GM23248 (cell line): ENCODE measurements around the gene SUN1. TPM values are rescaled to one million over a fixed set of nuclear protein-coding genes. Genes with fewer than 3 reads are reported as not detected.

ENCODE experiments used
- DNase-seq: peaks from one replicate; pipeline ENCODE4 v3.0.0-alpha.2; 2015
- H2AFZ ChIP-seq: fragments of 200-600 bp; sonication (generic); 2 replicates; pipeline ENCODE4 v1.6.1; 2016; ENCODE audit warnings: antibody characterized with exemption
- H3F3A ChIP-seq: fragments of 200-600 bp; sonication (generic); 2 replicates; pipeline ENCODE4 v1.6.1; 2016; ENCODE audit warnings: mild to moderate bottlenecking, antibody characterized with exemption, mixed run types; ENCODE audit not compliant: insufficient read depth
- H3K27ac ChIP-seq: fragments of 200-600 bp; sonication (generic); 2 replicates; pipeline ENCODE4 v1.5.1; 2016; ENCODE audit warnings: mild to moderate bottlenecking
- H3K27me3 ChIP-seq: fragments of 200-600 bp; sonication (generic); replicated peaks from 2 replicates; pipeline ENCODE4 v1.6.1; 2016; ENCODE audit warnings: mild to moderate bottlenecking; ENCODE audit not compliant: insufficient read depth
- H3K36me3 ChIP-seq: fragments of 200-600 bp; sonication (generic); 2 replicates; pipeline ENCODE4 v1.6.1; 2016; ENCODE audit warnings: low read depth, mild to moderate bottlenecking
- H3K4me1 ChIP-seq: fragments of 200-600 bp; sonication (generic); 2 replicates; pipeline ENCODE4 v1.6.1; 2016; ENCODE audit warnings: mild to moderate bottlenecking; ENCODE audit not compliant: insufficient read depth
- H3K4me2 ChIP-seq: fragments of 200-600 bp; sonication (generic); one replicate; pipeline ENCODE4 v1.6.1; 2016; ENCODE audit warnings: mild to moderate bottlenecking; ENCODE audit not compliant: unreplicated experiment
- H3K4me3 ChIP-seq: fragments of 200-600 bp; sonication (generic); 2 replicates; pipeline ENCODE4 v1.5.1; 2016; ENCODE audit warnings: mild to moderate bottlenecking
- H3K79me2 ChIP-seq: fragments of 200-600 bp; sonication (generic); 2 replicates; pipeline ENCODE4 v1.6.1; 2016; ENCODE audit warnings: mild to moderate bottlenecking; ENCODE audit not compliant: insufficient read depth
- H3K9ac ChIP-seq: fragments of 200-600 bp; sonication (generic); 2 replicates; pipeline ENCODE4 v1.6.1; 2016; ENCODE audit warnings: mild to moderate bottlenecking
- H3K9me2 ChIP-seq: fragments of 200-600 bp; sonication (generic); 2 replicates; pipeline ENCODE4 v1.6.1; 2016; ENCODE audit warnings: mixed run types, mild to moderate bottlenecking, moderate library complexity; ENCODE audit not compliant: insufficient read depth
- H3K9me3 ChIP-seq: fragments of 200-600 bp; sonication (generic); one replicate; pipeline ENCODE4 v1.6.1; 2017; ENCODE audit warnings: low read depth
- H4K20me1 ChIP-seq: fragments of 200-600 bp; sonication (generic); 2 replicates; pipeline ENCODE4 v1.6.0; 2016; ENCODE audit not compliant: insufficient read depth
- EZH2 ChIP-seq: fragments of 200-600 bp; sonication (generic); IDR thresholded peaks from 2 replicates; pipeline ENCODE4 v1.6.1; 2018; ENCODE audit warnings: antibody characterized with exemption, mild to moderate bottlenecking; ENCODE audit not compliant: insufficient read depth, poor library complexity, severe bottlenecking
- EZH2phosphoT487 ChIP-seq: fragments of 200-600 bp; sonication (generic); IDR thresholded peaks from 2 replicates; pipeline ENCODE4 v1.6.1; 2018; ENCODE audit warnings: antibody characterized with exemption, moderate library complexity, mild to moderate bottlenecking, low read depth; ENCODE audit not compliant: insufficient read depth
- WGBS, 2 experiments: methylation state at CpG; one replicate each; pipeline ENCODE4 v1.1.6; 2015 to 2017; ENCODE audit warnings: low lambda C conversion rate in 2 of 2, low coverage in 1 of 2; ENCODE audit errors: missing lambda C conversion rate in 2 of 2; 5-methylcytosine and 5-hydroxymethylcytosine counted together
- in situ Hi-C: fragments of 300-500 bp; cut with MboI; formaldehyde crosslinking; loops from 2 replicates; pipeline ENCODE4 v1.15.0; 2020
- polyA plus RNA-seq: library from polyadenylated mRNA; unstranded; fragments of >200 nt; fragmentation: Nextera tagmentation; extraction: Ambion mirVana; gene quantifications from 2 replicates; pipeline ENCODE4 v1.2.1, GENCODE V29; 2016
- total RNA-seq: library from RNA; depleted of rRNA; stranded (reverse); fragments of >200 nt; shearing (Covaris generic); gene quantifications from 2 replicates; pipeline ENCODE4 v1.2.3, GENCODE V29; 2014

The SUN1 gene
- total and polyA plus RNA-seq, 2 experiments from 2014 or later = 74.0 to 104 TPM

DNA sequence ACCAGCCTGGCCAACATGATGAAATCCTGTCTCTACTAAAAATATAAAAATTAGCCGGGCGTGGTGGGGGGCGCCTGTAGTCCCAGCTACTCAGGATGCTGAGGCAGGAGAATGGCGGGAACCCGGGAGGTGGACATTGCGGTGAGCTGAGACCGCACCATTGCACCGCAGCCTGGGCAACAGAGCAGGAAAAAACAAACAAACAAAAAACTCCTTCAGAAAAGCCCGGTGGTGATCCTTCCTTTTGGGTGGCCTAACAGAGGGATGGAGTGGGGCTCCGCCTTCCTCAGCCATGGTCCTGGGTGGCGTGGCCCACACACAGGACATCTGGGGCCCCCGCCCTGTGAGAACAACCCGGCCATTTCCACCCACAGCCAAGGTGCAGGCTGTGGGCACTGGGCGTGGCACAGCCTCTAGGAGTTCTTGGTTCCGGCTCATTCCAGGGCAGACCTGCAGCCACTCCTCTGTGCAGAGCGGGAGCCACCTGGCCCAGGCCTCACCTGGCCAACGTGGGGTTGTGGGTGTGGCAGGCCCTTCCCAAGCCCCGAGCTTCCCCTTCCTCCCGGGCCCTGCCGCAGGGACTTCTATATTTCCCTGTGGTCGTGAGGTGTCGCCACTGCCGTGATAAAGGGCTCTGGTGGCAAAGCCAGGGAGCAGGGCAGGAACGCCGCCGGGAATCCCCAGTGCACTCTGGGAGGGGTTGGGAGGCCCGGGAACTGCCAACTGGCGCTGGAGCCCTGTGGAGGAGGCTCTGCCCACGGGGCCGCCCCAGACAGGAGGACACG lies 81.7 kb downstream of the SUN1 start:
- no peak for DNase-seq
- Histone ChIP-seq H3K4me2 (no peak overlapping the region), H3K9me2 (no peaks in the 10 kb centered on the region), H3K27ac (no peak overlapping the region), H3K4me3 (no peak overlapping the region), H4K20me1 (no peaks in the 10 kb centered on the region), H3K9me3 (no peaks in the 10 kb centered on the region), H3K4me1 (no peaks in the 10 kb centered on the region), H3K36me3 (no peaks in the 10 kb centered on the region), H3K9ac (no peak overlapping the region), H3F3A (no peaks in the 10 kb centered on the region), H2AFZ (no peak overlapping the region), H3K79me2 (no peaks in the 10 kb centered on the region), H3K27me3 (0 out of 2 replicates have a peak, but pooled peaks cover 6% of the 10 kb centered on the region)
- 73 to 75% methylated on average over 27 to 31 of the region's 31 CpGs for WGBS, 2 experiments
- in situ Hi-C loops = no loop called here
- no peak for TF ChIP-seq EZH2phosphoT487
- no peak for TF ChIP-seq EZH2

- H3K4me1 ChIP-seq = no peaks in the 10 kb centered on the region
- no peak for DNase-seq
- 0 out of 2 replicates have a peak, but pooled peaks cover 6% of the 10 kb centered on the region for H3K27me3 ChIP-seq
- in situ Hi-C loops = no loop called here
- H3K9me2 ChIP-seq = no peaks in the 10 kb centered on the region
- WGBS, 2 experiments = 71 to 72% methylated on average over 8 to 15 of the region's 16 CpGs
- no peak overlapping the region for H3K9ac ChIP-seq
- no peak overlapping the region for H2AFZ ChIP-seq
- H3K36me3 ChIP-seq = no peaks in the 10 kb centered on the region
- H3K9me3 ChIP-seq = no peaks in the 10 kb centered on the region
- no peaks in the 10 kb centered on the region for H3K79me2 ChIP-seq
- H3K4me3 ChIP-seq = no peak overlapping the region
- no peaks in the 10 kb centered on the region for H3F3A ChIP-seq
- no peak overlapping the region for H3K4me2 ChIP-seq
- no peak overlapping the region for H3K27ac ChIP-seq
- no peaks in the 10 kb centered on the region for H4K20me1 ChIP-seq
- no peak for TF ChIP-seq EZH2phosphoT487
- TF ChIP-seq EZH2 = no peak
Measured at GRCh38 chr7:914521-915194, 82.4 kb downstream of the SUN1 start.

DNA sequence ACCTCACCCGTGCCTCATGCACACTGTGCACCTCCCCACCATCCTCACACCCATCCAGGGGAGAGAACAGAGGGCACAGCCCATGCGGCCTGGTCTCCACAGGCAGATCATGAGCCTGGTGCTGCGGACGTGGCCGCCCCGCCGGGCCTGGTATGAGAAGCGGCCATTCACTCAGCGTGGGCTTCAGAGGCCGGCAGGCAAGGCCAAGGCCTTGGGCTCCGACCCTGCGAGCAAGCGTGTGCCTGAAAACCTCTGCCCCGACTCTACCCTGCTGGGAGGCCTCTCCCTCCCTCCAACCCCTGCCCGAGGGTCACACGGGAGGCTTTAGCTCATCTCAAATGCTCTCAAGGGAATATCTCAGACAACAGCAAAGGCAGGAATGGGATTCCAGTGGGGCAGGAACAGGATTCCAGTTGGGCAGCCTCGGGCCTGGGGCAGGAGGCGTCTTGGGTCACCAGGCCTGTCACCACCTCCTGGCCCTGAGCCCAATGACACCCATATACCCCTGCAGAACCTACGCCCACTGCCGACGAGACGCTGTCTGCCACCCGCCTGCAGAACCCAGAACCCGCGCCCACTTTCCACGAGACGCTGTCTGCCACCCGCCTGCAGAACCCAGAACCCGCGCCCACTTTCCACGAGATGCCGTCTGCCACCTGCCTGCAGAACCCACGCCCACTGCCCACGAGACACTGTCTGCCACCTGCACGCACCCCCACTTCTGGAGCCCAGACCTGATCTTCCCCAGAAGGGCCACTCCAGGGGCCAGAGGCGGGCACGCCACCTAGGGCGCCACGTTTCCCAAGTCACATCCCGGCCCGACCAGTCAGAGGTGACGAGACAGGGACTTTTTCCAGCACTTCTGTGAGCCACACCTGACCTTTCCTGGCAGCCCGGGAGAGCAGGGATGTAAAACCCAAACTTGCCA lies 83.3 kb downstream of the SUN1 start:
- TF ChIP-seq EZH2 (no peak), EZH2phosphoT487 (no peak)
- WGBS, 2 experiments = 70 to 75% methylated on average over 39 to 43 of the region's 43 CpGs
- Histone ChIP-seq H2AFZ (no peak overlapping the region), H3K4me1 (no peaks in the 10 kb centered on the region), H4K20me1 (no peaks in the 10 kb centered on the region), H3K27ac (no peak overlapping the region), H3K79me2 (no peaks in the 10 kb centered on the region), H3K36me3 (no peaks in the 10 kb centered on the region), H3F3A (no peaks in the 10 kb centered on the region), H3K4me3 (no peak overlapping the region), H3K4me2 (no peak overlapping the region), H3K9me2 (no peaks in the 10 kb centered on the region), H3K9ac (no peak overlapping the region), H3K9me3 (no peaks in the 10 kb centered on the region), H3K27me3 (0 out of 2 replicates have a peak, but pooled peaks cover 6% of the 10 kb centered on the region)
- DNase-seq = no peak
- in situ Hi-C loops = no loop called here
